OCI-LY1 (cell line): Measurements from ENCODE around the gene ABLIM1.

Experiments
- H2AFZ ChIP-seq: fragments of 200-600 bp; sonication (generic), shearing (Covaris generic); 2 replicates; pipeline ENCODE4 v1.6.0; 2014; ENCODE audit warnings: antibody characterized with exemption, mild to moderate bottlenecking, low read length
- H3F3A ChIP-seq: fragments of 200-600 bp; sonication (generic), shearing (Covaris generic); 2 replicates; pipeline ENCODE4 v1.6.0; 2014; ENCODE audit warnings: mild to moderate bottlenecking, antibody characterized with exemption, low read length, moderate library complexity; ENCODE audit not compliant: insufficient read depth
- H3K27ac ChIP-seq: fragments of 200-600 bp; sonication (generic); 2 replicates; pipeline ENCODE4 v1.5.1; 2014; ENCODE audit warnings: low read length, mixed run types, mild to moderate bottlenecking, low read depth; ENCODE audit not compliant: poor library complexity, severe bottlenecking
- H3K27me3 ChIP-seq: fragments of 200-600 bp; sonication (generic); 2 replicates; pipeline ENCODE4 v1.6.0; 2014; ENCODE audit warnings: antibody characterized with exemption, mild to moderate bottlenecking, low read length, moderate library complexity; ENCODE audit not compliant: insufficient read depth
- H3K36me3 ChIP-seq: fragments of 200-600 bp; sonication (generic); 2 replicates; pipeline ENCODE4 v1.6.1; 2014; ENCODE audit warnings: mild to moderate bottlenecking, antibody characterized with exemption, low read length, moderate library complexity, mixed read lengths; ENCODE audit not compliant: insufficient read depth
- H3K4me1 ChIP-seq: fragments of 200-600 bp; sonication (generic); 2 replicates; pipeline ENCODE4 v1.5.1; 2014; ENCODE audit warnings: mild to moderate bottlenecking, low read length, moderate library complexity; ENCODE audit not compliant: insufficient read depth, severe bottlenecking
- H3K4me2 ChIP-seq: fragments of 200-600 bp; sonication (generic), shearing (Covaris generic); 2 replicates; pipeline ENCODE4 v1.6.1; 2014; ENCODE audit warnings: low read length
- H3K4me3 ChIP-seq: fragments of 200-600 bp; sonication (generic); 2 replicates; pipeline ENCODE4 v1.5.1; 2014; ENCODE audit warnings: low read length, low read depth, mild to moderate bottlenecking, mixed read lengths; ENCODE audit not compliant: poor library complexity, severe bottlenecking
- H3K79me2 ChIP-seq: fragments of 200-600 bp; shearing (Covaris generic); 2 replicates; pipeline ENCODE4 v1.6.1; 2016; ENCODE audit warnings: mixed run types, low read length, mixed read lengths; ENCODE audit not compliant: insufficient read depth
- H3K9ac ChIP-seq: fragments of 200-600 bp; sonication (generic), shearing (Covaris generic); 2 replicates; pipeline ENCODE4 v1.6.1; 2014; ENCODE audit warnings: mild to moderate bottlenecking, low read length, mixed read lengths
- H3K9me2 ChIP-seq: fragments of 200-600 bp; sonication (generic), shearing (Covaris generic); 2 replicates; pipeline ENCODE4 v1.6.1; 2014; ENCODE audit warnings: low read depth, mild to moderate bottlenecking, low read length, mixed read lengths
- H3K9me3 ChIP-seq: fragments of 200-600 bp; shearing (Covaris generic); 2 replicates; pipeline ENCODE4 v1.6.1; 2014; ENCODE audit warnings: low read length, mixed read lengths
- H4K20me1 ChIP-seq: fragments of 200-600 bp; sonication (generic), shearing (Covaris generic); 2 replicates; pipeline ENCODE4 v1.6.0; 2016; ENCODE audit warnings: mild to moderate bottlenecking, low read length; ENCODE audit not compliant: insufficient read depth
- EZH2 ChIP-seq: fragments of 200-600 bp; sonication (generic), shearing (Covaris generic); IDR thresholded peaks from 2 replicates; pipeline ENCODE4 v1.8.0; 2017; ENCODE audit warnings: borderline replicate concordance, mixed run types, mild to moderate bottlenecking, antibody characterized with exemption, low read length, moderate library complexity, mixed read lengths
- TF ChIP-seq, protein P1 (sequence below): fragments of 200-600 bp; sonication (generic), shearing (Covaris generic); IDR thresholded peaks from 2 replicates; pipeline ENCODE4 v1.5.1; 2017; ENCODE audit warnings: mild to moderate bottlenecking, antibody characterized with exemption, low read length, moderate library complexity, mixed read lengths

The ABLIM1 gene

GRCh38 chr10:114635101-114635500, 23.0 kb downstream of the ABLIM1 start:
- H3K27me3 ChIP-seq: no peaks in the 10 kb centered on the region

DNA sequence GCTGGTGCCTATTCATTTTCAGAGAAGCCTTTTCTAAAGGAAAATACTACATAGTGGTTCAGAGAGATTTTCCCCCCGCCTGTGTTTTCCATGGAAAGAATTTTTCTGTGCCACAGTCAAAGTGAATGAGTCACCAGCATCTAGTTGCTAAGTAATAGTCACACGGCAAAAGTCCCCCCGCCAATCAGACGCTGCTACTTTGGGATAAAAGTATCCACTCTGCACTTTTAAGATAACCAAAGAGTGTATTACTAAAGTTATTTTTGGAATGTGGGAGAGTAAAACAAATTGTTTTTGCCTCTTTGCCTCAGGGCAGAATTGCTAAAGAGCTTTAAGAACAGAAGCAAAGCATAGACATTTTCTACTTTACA, 23.5 kb downstream of the ABLIM1 start:
- H3K4me2 ChIP-seq: no peak overlapping the region
- H4K20me1 ChIP-seq: no peaks in the 10 kb centered on the region
- no peak overlapping the region for H3K9ac ChIP-seq
- H3F3A ChIP-seq: no peaks in the 10 kb centered on the region
- no peaks in the 10 kb centered on the region for H3K36me3 ChIP-seq
- H3K79me2 ChIP-seq: no peaks in the 10 kb centered on the region
- no peak overlapping the region for H3K4me3 ChIP-seq
- no peak overlapping the region for H2AFZ ChIP-seq
- no peak overlapping the region for H3K27ac ChIP-seq
- no peaks in the 10 kb centered on the region for H3K9me2 ChIP-seq
- H3K9me3 ChIP-seq: no peaks in the 10 kb centered on the region
- TF ChIP-seq EZH2: no peak
- TF ChIP-seq, protein P1, sequence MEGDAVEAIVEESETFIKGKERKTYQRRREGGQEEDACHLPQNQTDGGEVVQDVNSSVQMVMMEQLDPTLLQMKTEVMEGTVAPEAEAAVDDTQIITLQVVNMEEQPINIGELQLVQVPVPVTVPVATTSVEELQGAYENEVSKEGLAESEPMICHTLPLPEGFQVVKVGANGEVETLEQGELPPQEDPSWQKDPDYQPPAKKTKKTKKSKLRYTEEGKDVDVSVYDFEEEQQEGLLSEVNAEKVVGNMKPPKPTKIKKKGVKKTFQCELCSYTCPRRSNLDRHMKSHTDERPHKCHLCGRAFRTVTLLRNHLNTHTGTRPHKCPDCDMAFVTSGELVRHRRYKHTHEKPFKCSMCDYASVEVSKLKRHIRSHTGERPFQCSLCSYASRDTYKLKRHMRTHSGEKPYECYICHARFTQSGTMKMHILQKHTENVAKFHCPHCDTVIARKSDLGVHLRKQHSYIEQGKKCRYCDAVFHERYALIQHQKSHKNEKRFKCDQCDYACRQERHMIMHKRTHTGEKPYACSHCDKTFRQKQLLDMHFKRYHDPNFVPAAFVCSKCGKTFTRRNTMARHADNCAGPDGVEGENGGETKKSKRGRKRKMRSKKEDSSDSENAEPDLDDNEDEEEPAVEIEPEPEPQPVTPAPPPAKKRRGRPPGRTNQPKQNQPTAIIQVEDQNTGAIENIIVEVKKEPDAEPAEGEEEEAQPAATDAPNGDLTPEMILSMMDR: no peak
- H3K4me1 ChIP-seq: no peaks in the 10 kb centered on the region
- no peaks in the 10 kb centered on the region for H3K27me3 ChIP-seq

More at GRCh38 chr10:114635101-114635500, 23.0 kb downstream of the ABLIM1 start:
- H3K4me2 ChIP-seq: no peak overlapping the region
- H3K27ac ChIP-seq: no peak overlapping the region
- no peaks in the 10 kb centered on the region for H3K9me2 ChIP-seq
- no peaks in the 10 kb centered on the region for H3K4me1 ChIP-seq
- no peaks in the 10 kb centered on the region for H4K20me1 ChIP-seq
- no peaks in the 10 kb centered on the region for H3F3A ChIP-seq
- H3K9me3 ChIP-seq: no peaks in the 10 kb centered on the region
- TF ChIP-seq EZH2: no peak
- TF ChIP-seq, protein P1: no peak
- H3K4me3 ChIP-seq: no peak overlapping the region
- no peak overlapping the region for H2AFZ ChIP-seq
- H3K36me3 ChIP-seq: no peaks in the 10 kb centered on the region
- no peak overlapping the region for H3K9ac ChIP-seq
- no peaks in the 10 kb centered on the region for H3K79me2 ChIP-seq

GRCh38 chr10:114632869-114633715, 25.0 kb downstream of the ABLIM1 start:
- Histone ChIP-seq H4K20me1 (no peaks in the 10 kb centered on the region), H3K9me3 (no peaks in the 10 kb centered on the region), H3K27me3 (no peaks in the 10 kb centered on the region), H3K4me1 (no peaks in the 10 kb centered on the region), H2AFZ (no peak overlapping the region), H3K9ac (no peak overlapping the region), H3K4me2 (no peak overlapping the region), H3F3A (no peaks in the 10 kb centered on the region), H3K36me3 (no peaks in the 10 kb centered on the region), H3K9me2 (no peaks in the 10 kb centered on the region), H3K79me2 (no peaks in the 10 kb centered on the region), H3K27ac (no peak overlapping the region), H3K4me3 (no peak overlapping the region)
- TF ChIP-seq, protein P1: no peak
- TF ChIP-seq EZH2: no peak
